ENCODE measurements around the gene GNA12.

Gene GNA12, protein sequence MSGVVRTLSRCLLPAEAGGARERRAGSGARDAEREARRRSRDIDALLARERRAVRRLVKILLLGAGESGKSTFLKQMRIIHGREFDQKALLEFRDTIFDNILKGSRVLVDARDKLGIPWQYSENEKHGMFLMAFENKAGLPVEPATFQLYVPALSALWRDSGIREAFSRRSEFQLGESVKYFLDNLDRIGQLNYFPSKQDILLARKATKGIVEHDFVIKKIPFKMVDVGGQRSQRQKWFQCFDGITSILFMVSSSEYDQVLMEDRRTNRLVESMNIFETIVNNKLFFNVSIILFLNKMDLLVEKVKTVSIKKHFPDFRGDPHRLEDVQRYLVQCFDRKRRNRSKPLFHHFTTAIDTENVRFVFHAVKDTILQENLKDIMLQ

DNA sequence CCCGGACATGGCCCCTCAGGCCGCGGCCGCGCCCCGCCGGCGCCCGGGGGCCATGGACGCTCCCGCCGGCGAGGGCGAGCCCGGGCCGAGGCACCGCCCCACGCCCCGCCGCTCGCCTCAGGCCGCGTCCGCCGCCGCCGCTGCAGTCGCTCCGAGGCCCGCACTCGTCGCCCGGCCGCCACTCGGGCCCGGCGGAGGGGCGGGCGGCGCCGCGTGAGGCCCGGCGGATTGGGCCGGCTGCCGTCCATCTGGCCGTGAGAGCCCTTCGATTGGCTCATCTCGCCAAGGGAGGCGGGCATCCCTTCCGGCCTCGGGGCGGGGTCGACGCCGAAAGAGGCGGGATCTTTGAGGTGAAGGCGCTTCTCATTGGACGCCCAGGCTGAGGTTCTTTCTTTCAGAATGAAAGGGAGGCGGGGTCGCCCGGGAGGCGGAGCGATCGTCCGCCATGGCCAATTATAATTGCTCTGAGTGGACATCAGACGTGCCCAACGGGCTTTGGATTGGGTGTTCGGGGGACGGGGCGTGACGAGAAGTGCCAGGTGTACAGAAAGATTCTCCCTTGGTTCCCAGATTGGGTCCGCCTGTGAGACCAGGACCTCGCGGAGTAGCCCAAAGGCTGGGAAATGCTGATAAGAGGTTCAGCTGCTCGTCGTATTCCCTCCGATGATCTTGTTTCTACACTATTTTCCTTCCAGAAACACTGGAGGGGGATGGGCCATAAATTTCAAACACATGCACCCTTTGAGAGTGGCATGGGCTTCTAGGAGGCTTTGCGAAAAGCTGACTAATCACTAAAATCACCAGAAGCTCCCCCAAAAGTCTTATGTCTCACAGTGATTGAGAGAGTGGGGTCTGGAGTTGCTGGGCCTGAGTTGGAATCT lies at the start of gene GNA12:
GNA12 (minus strand) TSS at position 156 of the 881 bp plus-strand sequence; CDS start at position 9, 147 bp downstream.
- peak; percentile 99 for DNase-seq (ENCODE audit: insufficient read length, low spot score)
- FAIRE-seq: peak; percentile 98

DNA sequence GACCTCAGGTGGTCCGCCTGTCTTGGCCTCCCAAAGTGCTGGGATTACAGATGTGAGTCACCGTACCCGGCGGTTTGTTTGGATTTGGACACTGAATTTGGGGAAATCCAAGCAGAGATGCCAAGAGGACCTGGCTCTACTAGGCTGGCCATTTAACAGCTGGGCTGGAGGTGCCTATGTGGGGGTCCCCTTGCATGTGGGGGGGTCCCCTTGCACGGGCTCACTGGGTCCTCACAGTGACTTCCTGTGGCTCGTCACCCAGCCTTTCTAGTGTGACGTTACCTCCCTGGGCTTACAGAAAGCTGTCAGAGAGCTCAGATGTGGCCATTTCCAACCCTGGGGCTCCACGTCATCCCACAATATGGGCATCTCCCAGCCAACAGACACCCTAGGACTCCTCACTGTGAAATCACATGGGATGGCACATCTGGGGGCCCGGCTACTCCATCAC lies 49.3 kb upstream of the GNA12 start:
- FAIRE-seq (no peak), DNase-seq (ENCODE audit: insufficient read length, low spot score) (no peak)

DNA sequence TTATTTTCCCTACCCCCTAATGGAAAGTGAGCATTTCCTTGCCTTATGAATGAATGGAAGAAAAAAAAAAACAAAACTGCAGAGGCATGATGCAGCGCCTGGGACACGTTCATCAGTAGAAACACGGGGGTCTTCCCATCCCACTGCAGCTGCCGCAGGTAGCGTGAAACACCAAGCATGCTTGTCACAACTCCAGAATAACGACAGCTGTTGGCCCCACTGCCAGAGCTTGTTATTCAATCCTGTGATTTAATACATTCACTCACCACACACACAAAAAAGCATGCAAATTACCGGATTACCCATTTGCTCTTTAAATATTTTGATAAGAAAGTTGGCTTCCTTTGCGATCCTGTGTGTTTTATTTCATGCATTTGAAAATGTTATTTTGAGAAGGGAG lies 48.4 kb upstream of the GNA12 start:
- no peak for FAIRE-seq
- DNase-seq (ENCODE audit: insufficient read length, low spot score): no peak

DNA sequence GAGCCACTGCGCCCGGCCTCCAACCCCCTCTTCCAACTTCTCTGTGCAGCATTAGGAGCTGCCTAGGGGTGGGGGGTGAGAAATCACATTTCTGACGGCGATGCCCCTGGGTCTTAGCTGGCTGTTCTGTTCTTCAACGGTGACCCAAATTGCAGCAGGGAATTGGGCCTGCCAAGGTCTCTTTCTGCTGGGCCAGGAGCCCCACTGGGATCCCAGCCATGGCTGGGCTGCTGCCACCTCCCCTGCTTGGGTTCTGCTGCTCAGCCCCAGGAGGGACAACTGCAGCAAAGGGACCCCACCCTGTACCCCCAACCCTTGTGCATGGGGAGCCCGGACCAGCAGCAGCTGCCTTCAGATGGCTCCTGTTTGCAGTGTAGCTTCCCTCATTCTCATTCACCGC lies 43.7 kb upstream of the GNA12 start:
- FAIRE-seq: no peak

DNA sequence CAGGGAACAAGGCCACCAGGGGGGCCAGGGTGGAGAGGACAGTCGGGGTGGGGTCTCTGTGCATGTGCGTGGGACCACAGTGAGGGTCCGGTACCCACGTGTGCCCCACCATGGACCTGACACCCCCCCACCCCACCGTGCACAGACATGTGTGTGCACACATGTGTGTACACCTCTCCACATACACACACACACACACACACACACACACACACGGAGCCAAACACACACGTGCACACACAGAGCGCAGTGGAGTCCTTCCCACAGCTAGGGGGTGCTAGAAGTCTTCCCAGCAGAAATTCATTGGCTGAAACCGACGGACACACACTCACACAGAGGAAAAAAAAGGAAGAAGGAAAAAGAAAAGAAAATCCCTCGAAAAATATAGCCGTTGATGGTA lies 42.8 kb upstream of the GNA12 start:
- FAIRE-seq: peak; percentile 77
- peak; percentile 92 for DNase-seq (ENCODE audit: insufficient read length, low spot score)

More for the DNA sequence above, 43.7 kb upstream of the GNA12 start:
- DNase-seq (ENCODE audit: insufficient read length, low spot score): no peak

DNA sequence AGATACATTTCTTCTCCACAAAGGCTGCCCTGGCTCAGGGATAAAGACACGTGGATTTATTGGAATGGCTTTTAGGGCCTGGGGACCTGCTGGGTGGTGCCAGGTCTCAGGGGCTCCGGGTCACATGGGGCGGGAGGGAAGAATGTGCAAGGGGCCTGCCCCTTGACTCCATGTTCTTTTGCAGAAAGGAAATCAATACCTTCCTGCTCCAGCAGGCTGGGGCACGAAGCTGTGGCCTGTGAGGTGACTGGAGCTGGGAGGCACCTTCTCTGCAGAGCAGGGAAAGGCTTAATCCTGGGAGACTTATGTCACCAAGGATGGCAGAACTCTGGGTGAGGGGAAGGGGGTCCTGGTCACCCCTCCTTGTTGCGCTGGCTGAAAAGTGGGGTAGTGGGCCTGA lies 42.3 kb upstream of the GNA12 start:
- DNase-seq (ENCODE audit: insufficient read length, low spot score) (no peak), FAIRE-seq (no peak)

DNA sequence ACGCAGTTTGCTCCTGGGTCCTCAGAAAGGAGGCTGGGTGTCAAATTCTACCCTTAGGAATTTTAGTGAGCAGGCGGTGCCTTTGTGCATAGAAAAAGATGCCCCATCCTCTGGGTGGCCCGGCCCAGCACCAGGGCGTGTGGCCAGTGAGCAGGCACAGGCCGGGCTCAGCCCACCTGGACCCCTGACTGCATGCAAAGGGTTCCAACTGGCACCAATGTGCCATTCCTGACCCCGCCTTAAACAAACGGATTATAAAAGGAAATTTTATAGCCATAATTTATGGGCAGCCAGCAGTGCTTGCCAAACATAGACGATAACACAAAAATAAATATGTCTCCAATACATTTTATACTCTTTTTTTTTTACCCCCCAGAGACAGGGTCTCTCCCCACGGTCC lies 40.1 kb upstream of the GNA12 start:
- FAIRE-seq (no peak), DNase-seq (ENCODE audit: insufficient read length, low spot score) (no peak)

DNA sequence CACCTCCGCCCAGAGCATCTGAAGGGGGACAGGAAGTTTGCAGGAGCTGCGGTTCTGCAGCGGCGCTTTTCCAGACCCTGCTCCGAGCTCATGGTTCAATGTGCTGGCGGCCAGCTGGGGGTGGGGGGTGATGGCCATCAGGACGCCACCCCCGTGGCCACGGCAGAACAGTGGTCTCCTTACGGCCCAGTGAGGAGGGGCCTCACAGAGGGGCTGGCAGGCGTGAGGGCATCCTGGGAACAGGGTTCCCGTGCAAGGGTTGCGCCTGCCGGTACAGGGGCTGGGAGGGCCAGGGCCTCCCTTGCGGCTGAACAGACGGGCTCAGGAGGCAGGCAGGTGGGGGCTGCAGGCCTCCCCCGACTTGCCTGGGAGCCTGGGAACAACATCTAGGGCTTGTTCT lies 39.0 kb upstream of the GNA12 start:
- DNase-seq (ENCODE audit: insufficient read length, low spot score): no peak
- FAIRE-seq: no peak

DNA sequence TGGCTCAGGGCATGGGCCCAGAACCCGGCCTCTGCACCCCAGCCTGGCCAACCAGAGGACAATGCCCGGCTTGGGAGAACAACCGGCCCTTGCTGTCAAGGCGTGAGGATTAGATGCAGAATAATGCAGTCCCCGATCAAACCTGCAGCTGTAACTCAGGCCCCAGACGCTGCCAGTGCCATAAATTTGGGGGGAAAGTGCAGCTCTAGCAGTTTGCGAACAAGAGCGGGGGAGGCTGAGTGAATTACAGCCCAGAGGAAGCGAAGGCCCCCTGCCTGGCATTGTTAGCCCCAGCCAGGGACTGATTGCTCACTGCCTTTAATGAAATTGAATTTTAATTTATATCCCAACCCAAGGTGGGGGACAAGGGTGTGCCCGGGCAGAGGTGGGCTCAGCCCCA lies 38.0 kb upstream of the GNA12 start:
- FAIRE-seq (no peak), DNase-seq (ENCODE audit: insufficient read length, low spot score) (no peak)

DNA sequence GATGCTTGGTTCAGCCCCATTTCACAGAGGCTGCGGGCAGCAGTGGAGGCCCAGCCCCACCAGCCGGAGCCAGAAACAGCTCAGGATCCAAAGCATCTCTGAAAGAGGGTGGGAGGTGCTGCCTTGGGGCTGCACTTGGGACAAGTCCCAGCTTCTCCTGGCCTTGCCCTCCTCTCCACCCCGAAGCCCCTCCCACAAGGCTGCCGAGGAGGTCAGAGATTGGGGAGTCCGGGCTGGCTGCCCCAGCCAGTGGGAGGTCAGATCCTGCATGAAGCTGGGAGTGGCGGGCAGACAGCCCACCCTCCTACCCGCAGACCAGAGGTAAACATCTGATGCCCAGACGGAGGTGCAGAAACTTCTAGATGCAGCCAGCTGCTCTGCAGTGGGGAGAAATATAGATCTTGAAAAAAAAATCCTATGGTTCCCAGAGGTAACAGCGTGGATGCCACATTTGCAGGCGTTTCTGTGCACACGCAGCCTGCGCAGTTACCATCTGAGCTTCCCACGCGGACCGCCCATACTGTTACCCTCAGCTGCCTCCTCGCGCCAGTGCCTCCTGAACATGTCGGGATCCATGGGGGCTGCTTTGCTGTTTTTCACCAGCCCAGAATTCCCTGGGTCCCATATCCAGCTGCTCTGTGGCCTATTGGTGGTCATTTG lies 36.9 kb upstream of the GNA12 start:
- FAIRE-seq: no peak
- no peak for DNase-seq (ENCODE audit: insufficient read length, low spot score)

DNA sequence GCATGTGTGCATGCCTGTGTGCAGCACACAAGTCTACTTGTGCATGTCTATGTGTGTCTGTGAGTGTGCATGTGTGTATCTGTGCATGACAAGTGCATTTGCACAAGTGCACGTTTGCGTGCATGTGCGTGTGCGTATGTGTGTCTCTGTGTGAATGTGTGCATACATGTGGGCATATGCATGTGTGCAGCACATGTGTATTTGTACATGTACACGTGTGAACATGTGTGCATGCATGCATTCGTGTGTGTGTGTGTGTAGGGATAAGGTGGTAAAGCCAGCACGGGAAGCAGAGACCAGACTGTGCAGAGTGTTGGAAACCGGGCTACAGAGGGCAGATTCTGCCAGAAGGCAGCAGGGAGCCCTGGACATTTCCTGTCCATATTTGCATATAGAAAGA lies 35.9 kb upstream of the GNA12 start:
- DNase-seq (ENCODE audit: insufficient read length, low spot score) (no peak), FAIRE-seq (no peak)

DNA sequence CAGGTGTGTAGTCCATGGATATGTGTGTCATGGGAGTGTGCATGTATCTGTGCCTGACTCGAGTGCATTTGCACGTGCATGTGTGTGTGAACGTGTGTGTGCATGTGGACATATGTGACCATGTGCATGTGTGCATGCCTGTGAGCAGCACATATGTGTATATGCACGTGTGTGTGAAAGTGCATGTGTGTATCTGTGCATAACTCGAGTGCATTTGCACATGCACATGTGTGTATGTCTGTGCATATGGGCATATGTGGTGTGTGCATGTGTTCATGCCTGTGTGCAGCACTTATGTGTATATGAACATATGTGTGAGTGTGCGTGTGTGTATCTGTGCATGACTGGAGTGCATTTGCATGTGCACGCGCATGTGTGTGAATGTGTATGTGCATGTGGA lies 35.2 kb upstream of the GNA12 start:
- peak; percentile 99 for FAIRE-seq

DNA sequence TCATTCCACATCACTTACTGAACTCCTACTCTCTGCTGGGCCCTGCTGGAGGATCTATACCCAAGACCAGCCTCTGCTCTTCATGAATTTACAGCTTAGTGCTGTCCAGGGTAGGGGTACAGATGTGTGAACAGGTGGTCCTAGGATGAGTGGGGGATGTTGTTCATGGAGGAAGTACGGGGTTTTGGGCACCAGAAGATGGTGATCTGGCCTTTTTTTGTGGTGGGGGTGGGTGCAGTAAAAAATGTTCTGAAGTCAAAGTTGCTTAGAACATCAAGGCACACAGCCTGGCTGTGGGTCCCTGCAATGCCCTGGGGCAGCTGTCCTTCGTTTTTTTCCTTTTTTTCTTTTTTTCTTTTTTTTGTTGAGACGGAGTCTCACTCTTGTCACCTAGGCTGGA lies 34.2 kb upstream of the GNA12 start:
- no peak for FAIRE-seq

More for the DNA sequence above, 35.2 kb upstream of the GNA12 start:
- DNase-seq (ENCODE audit: insufficient read length, low spot score): no peak

DNA sequence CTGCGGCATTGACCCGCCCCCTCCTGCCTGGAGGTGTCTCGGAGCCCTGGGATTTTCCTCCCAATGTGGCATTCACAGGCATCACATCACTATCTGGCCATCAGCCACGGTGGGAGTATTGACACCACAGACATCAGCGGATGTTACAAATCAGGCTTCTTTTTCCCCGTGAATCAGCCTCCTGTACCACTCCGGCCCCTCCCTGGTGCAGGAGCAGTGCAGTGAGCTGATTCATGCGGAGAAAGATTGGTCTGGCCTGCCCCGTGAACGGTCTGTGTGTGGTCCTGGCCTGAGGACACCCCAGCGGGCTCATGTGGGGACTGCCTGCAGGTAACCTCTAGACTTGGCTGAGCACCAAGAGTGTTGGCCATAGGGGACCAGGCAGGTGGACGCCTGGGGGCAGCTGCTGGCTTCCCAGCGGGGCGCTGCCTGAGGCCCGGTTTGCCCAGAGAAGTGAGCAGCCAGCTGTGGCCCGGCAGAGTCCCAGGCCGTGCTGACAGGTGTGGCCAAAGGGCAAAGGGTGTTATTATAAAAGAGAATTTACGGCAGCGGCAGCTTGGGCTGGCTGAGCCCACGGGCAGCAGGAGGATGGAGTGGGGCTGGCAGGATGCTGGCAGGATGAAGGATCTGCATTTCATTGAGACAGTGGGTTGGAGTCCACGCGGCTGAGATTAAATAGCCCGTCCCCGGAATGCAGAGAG lies 32.1 kb upstream of the GNA12 start:
- DNase-seq (ENCODE audit: insufficient read length, low spot score) (peak; percentile 95), FAIRE-seq (peak; percentile 91)

More for the DNA sequence above, 34.2 kb upstream of the GNA12 start:
- no peak for DNase-seq (ENCODE audit: insufficient read length, low spot score)

DNA sequence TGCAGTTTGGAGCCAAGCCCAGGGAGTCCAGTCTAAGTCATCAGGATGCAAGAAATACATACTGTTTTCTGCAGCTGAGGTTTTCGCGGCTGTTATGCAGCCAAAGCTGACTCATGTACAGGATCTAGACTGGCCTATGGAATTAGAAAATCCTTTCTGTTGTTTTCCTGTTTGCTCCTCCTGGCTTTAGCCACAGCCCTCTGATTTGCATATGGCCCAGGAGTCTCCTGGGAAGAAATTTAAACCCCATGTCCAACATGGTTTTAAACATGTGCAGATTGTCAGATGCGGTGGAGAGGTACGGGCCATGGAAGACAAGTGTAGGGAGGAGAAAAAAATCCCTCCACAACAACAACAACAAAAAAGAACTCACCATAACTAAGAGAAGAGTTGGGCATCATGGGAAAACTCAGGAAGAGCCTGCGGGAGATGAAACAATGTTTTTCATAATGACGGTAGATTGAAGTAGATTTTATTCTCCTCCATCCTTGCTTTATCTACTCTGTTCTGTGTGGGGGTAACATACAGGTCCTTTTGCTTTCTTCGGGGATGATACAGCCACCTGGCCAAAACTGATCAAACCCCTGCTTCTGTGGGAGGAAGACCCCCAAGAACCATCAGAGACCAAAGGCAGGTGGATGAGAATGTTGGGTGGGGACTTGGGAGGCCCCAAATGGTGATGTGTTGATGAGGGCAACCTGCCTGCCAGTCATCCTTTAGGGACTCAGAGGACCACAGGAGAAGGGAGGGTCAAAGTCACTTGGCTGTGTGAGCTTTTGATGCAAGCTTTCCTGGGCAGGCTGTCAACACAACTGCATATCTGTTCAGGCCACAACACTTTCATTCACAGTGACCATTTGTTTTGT lies 29.8 kb upstream of the GNA12 start:
- DNase-seq (ENCODE audit: insufficient read length, low spot score) (peak; percentile 85), FAIRE-seq (peak; percentile 76)

DNA sequence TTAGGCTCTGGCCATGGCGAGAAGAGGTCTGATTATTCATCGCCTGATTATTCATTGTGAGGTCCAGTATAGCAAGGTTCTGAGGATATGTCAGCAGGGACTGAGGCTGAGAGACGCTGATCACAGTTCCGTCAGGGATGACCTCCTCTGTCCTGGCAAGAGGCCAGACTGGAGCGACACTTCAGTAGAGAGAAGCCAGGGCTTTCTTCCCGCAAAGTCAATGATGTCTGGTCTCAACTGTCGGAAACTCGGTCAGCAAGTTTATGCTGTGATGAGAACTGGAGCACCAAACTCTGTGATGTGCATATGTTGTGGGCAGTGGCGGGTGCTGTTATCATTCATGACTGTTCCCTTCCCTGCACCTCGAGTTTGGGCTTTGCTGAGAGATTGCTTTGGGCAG lies 29.0 kb upstream of the GNA12 start:
- no peak for DNase-seq (ENCODE audit: insufficient read length, low spot score)
- peak; percentile 85 for FAIRE-seq

DNA sequence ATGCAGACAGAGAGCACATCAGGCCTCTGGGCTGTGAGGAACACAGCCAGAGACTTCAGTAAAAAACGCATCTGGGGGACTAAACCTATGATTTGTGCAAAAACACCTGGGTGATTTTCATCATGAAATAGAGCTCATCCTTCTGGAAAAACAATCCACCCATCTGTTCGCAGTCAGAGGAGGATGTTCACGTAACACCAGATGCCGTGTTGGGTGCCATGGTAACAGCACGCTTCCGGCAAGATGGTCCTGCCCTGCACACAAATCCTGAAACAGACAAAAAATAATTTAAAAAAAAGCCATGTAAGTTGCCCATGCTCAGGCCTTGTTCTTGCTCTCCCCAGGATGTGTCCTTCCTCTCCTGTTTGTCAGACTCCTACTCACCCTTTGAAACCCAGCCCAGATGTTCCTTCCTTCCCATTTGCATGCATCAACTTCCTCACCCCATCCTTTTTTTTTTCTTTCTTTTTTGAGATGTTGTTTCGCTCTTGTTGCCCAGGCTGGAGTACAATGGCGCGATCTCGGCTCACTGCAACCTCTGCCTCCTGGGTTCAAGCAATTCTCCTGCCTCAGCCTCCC lies 28.3 kb upstream of the GNA12 start:
- no peak for FAIRE-seq
- DNase-seq (ENCODE audit: insufficient read length, low spot score): no peak

DNA sequence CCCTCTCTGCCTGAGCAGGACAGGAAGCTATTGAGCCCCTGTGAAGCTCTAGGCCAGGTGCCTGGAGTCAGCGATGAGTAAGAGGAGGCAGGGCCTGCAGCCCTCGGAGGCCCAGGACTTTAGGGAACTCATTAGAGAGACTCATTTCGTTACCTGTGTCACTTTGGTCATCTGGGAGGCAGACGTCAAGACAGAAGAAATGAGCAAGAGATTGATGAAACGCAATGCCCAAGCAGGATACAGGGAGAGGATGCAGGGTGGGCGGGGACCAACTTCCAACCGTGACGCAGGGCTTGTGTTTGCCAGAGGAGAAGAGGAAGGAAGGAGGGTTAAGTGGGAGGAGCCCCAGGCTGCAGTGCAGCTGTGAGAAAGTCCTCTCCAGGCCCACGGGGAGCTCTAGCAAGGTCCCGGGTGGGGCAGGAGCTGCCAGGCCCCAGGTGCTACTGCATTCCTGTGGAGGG lies 26.4 kb upstream of the GNA12 start:
- DNase-seq (ENCODE audit: insufficient read length, low spot score) (no peak), FAIRE-seq (peak; percentile 85)

DNA sequence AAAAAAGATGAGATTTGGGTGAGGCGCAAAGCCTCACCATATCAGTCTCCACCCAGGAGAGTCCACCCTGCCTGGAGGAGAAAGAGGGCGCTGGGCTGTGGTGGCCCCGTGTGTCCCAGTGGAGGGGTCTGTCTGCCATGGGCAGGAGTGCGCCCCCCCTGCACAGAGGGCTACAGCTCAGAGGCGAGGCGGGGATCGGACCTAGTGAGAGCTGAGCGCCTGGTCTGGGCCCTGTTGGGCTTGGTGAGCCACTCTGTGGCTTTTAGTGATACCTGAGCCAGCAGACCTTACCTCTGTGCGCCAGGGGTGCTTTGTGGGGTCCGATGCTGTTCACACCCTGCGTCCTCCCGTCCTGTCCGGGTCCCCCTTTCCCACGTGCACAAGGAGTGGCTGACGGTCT lies 25.9 kb upstream of the GNA12 start:
- peak; percentile 31 for FAIRE-seq

More for the DNA sequence above, 25.9 kb upstream of the GNA12 start:
- no peak for DNase-seq (ENCODE audit: insufficient read length, low spot score)
